ENCODE results near the gene MT1H. TPM values are rescaled to one million over a fixed set of nuclear protein-coding genes. Genes with fewer than 3 reads are reported as not detected.

Gene MT1H
- total RNA-seq, 1 experiment from 2014 or later = not detected

GRCh38 chr16:56686758-56687157, 17.1 kb downstream of the MT1H start:
- Histone ChIP-seq H3K36me3 (ENCODE audit: control insufficient read depth, insufficient read depth, low read length) (no peaks in the 10 kb centered on the region), H3K4me1 (peaks cover 10% of the 10 kb centered on the region), H3K27me3 (replicated peaks; ENCODE audit: control insufficient read depth, insufficient read depth, low read length) (no peaks in the 10 kb centered on the region), H3K4me3 (ENCODE audit: low read depth, low read length) (no peak overlapping the region), H3K9me3 (peaks cover 8% of the 10 kb centered on the region)
- no peaks in the 10 kb centered on the region for H3K36me3 Mint-ChIP-seq (ENCODE audit: insufficient read depth, unreplicated experiment)
- no TSS peak for BruUV-seq (replicated peaks)
- POLR2A ChIA-PET = no interaction called here
- H3K4me3 Mint-ChIP-seq (ENCODE audit: unreplicated experiment) = no peak overlapping the region
- no peak overlapping the region for H3K27ac Mint-ChIP-seq (ENCODE audit: unreplicated experiment)
- TF ChIP-seq CTCF (IDR thresholded peaks at IDR 0.05; ENCODE audit: insufficient read depth in 1 of 2, low read depth in 1 of 2, low read length in 1 of 2, severe bottlenecking in 1 of 2, unreplicated experiment in 1 of 2) = no peak
- peaks cover 3% of the 10 kb centered on the region for H3K4me1 Mint-ChIP-seq (ENCODE audit: low read depth, unreplicated experiment)
- H3K9me3 Mint-ChIP-seq (ENCODE audit: unreplicated experiment) = peaks cover 11% of the 10 kb centered on the region
- CTCF ChIA-PET = no interaction called here
- intact Hi-C loops (cut with micrococcal nuclease; ENCODE audit: unreplicated experiment) = no loop called here
- H3K27me3 Mint-ChIP-seq (ENCODE audit: insufficient read depth, unreplicated experiment) = peaks cover 7% of the 10 kb centered on the region
- no peak for DNase-seq

GRCh38 chr16:56688762-56689161, 19.1 kb downstream of the MT1H start:
- Mint-ChIP-seq H3K36me3 (ENCODE audit: insufficient read depth, unreplicated experiment) (no peaks in the 10 kb centered on the region), H3K4me3 (ENCODE audit: unreplicated experiment) (no peak overlapping the region), H3K27me3 (ENCODE audit: insufficient read depth, unreplicated experiment) (peaks cover 4% of the 10 kb centered on the region), H3K27ac (ENCODE audit: unreplicated experiment) (no peak overlapping the region), H3K9me3 (ENCODE audit: unreplicated experiment) (peaks cover 11% of the 10 kb centered on the region), H3K4me1 (ENCODE audit: low read depth, unreplicated experiment) (peaks cover 17% of the 10 kb centered on the region)
- CTCF ChIA-PET = no interaction called here
- intact Hi-C loops (cut with micrococcal nuclease; ENCODE audit: unreplicated experiment) = no loop called here
- Histone ChIP-seq H3K27me3 (replicated peaks; ENCODE audit: control insufficient read depth, insufficient read depth, low read length) (no peaks in the 10 kb centered on the region), H3K4me3 (ENCODE audit: low read depth, low read length) (no peak overlapping the region), H3K9me3 (peaks cover 8% of the 10 kb centered on the region), H3K36me3 (ENCODE audit: control insufficient read depth, insufficient read depth, low read length) (no peaks in the 10 kb centered on the region), H3K4me1 (peaks cover 7% of the 10 kb centered on the region)
- TF ChIP-seq CTCF (IDR thresholded peaks at IDR 0.05; ENCODE audit: insufficient read depth in 1 of 2, low read depth in 1 of 2, low read length in 1 of 2, severe bottlenecking in 1 of 2, unreplicated experiment in 1 of 2) = no peak
- BruUV-seq (replicated peaks) = no TSS peak
- POLR2A ChIA-PET = no interaction called here
- no peak for DNase-seq

- Mint-ChIP-seq H3K27me3 (ENCODE audit: insufficient read depth, unreplicated experiment) (peaks cover 4% of the 10 kb centered on the region), H3K27ac (ENCODE audit: unreplicated experiment) (no peak overlapping the region), H3K36me3 (ENCODE audit: insufficient read depth, unreplicated experiment) (no peaks in the 10 kb centered on the region), H3K9me3 (ENCODE audit: unreplicated experiment) (peaks cover 11% of the 10 kb centered on the region), H3K4me1 (ENCODE audit: low read depth, unreplicated experiment) (peaks cover 17% of the 10 kb centered on the region), H3K4me3 (ENCODE audit: unreplicated experiment) (no peak overlapping the region)
- Histone ChIP-seq H3K9me3 (peaks cover 8% of the 10 kb centered on the region), H3K27me3 (replicated peaks; ENCODE audit: control insufficient read depth, insufficient read depth, low read length) (no peaks in the 10 kb centered on the region), H3K36me3 (ENCODE audit: control insufficient read depth, insufficient read depth, low read length) (no peaks in the 10 kb centered on the region), H3K4me1 (peaks cover 7% of the 10 kb centered on the region), H3K4me3 (ENCODE audit: low read depth, low read length) (no peak overlapping the region)
- no peak for DNase-seq
- intact Hi-C loops (cut with micrococcal nuclease; ENCODE audit: unreplicated experiment) = no loop called here
- no TSS peak for BruUV-seq (replicated peaks)
- POLR2A ChIA-PET = no interaction called here
- CTCF ChIA-PET = no interaction called here
- TF ChIP-seq CTCF (IDR thresholded peaks at IDR 0.05; ENCODE audit: insufficient read depth in 1 of 2, low read depth in 1 of 2, low read length in 1 of 2, severe bottlenecking in 1 of 2, unreplicated experiment in 1 of 2) = no peak
These were observed 19.6 kb downstream of the MT1H start for GRCh38 chr16:56689171-56689570.
